ENCODE measurements around the gene UBE3C. TPM values are rescaled to one million over a fixed set of nuclear protein-coding genes. Genes with fewer than 3 reads are reported as not detected.

Gene UBE3C
- total and polyA plus RNA-seq, 4 donors, result 12.7 to 91.8 (median 46.1) TPM

- no peak for ATAC-seq (ENCODE audit: insufficient read depth, low FRiP score)
- H3K9me3 ChIP-seq (ENCODE audit: control insufficient read depth in 4 of 4, insufficient read depth in 3 of 4, low read length in 3 of 4), result peaks cover 0 to 3% (median 0%) of the 10 kb centered on the region in 4 donors
- H3K4me3 ChIP-seq, result no peak overlapping the region
- H3K36me3 ChIP-seq (ENCODE audit: control insufficient read depth in 4 of 4, insufficient read depth in 4 of 4, low read length in 4 of 4), result no peaks in the 10 kb centered on the region
- no peak for DNase-seq
- no peak overlapping the region for H3K9ac ChIP-seq (ENCODE audit: insufficient read depth in 1 of 2, low read length in 2 of 2)
- no peak for TF ChIP-seq CTCF (IDR thresholded peaks at IDR 0.05; ENCODE audit: control extremely low read depth, extremely low read depth)
- WGBS, 2 donors, result 94 to 96% methylated on average over 15 of the region's 15 CpGs
- peaks cover 0 to 1% (median 0%) of the 10 kb centered on the region in 5 donors for H3K4me1 ChIP-seq (ENCODE audit: control insufficient read depth in 5 of 5, insufficient read depth in 5 of 5, low read length in 5 of 5)
- no peaks in the 10 kb centered on the region for H3K27me3 ChIP-seq (ENCODE audit: control insufficient read depth in 3 of 3, insufficient read depth in 3 of 3, low read length in 2 of 3)
- H3K27ac ChIP-seq (ENCODE audit: low read depth in 1 of 2, low read length in 1 of 2), result no peak overlapping the region
Measured at GRCh38 chr7:157313645-157314044, 174.9 kb downstream of the UBE3C start.

GRCh38 chr7:157318015-157318706 lies 179.4 kb downstream of the UBE3C start:
- Histone ChIP-seq H3K4me1 (ENCODE audit: control insufficient read depth in 5 of 5, insufficient read depth in 5 of 5, low read length in 5 of 5) (peaks cover 0 to 2% (median 0%) of the 10 kb centered on the region in 5 donors), H3K27me3 (ENCODE audit: control insufficient read depth in 3 of 3, insufficient read depth in 3 of 3, low read length in 2 of 3) (no peaks in the 10 kb centered on the region), H3K27ac (ENCODE audit: low read depth in 1 of 2, low read length in 1 of 2) (no peak overlapping the region), H3K4me3 (no peak overlapping the region), H3K36me3 (ENCODE audit: control insufficient read depth in 4 of 4, insufficient read depth in 4 of 4, low read length in 4 of 4) (no peaks in the 10 kb centered on the region), H3K9me3 (ENCODE audit: control insufficient read depth in 4 of 4, insufficient read depth in 3 of 4, low read length in 3 of 4) (no peaks in the 10 kb centered on the region), H3K9ac (ENCODE audit: insufficient read depth in 1 of 2, low read length in 2 of 2) (no peak overlapping the region)
- no peak for TF ChIP-seq CTCF (IDR thresholded peaks at IDR 0.05; ENCODE audit: control extremely low read depth, extremely low read depth)
- 47 to 55% methylated on average over 14 of the region's 14 CpGs for WGBS, 2 donors
- DNase-seq (no peak), ATAC-seq (ENCODE audit: insufficient read depth, low FRiP score) (peak; percentile 48)

Small RNAs within 50 kb of the gene (small RNA-seq; reads per million reads assigned to genes)
- not detected for gene AC004975.1 (ENCODE audit: low replicate concordance)

Other genes with a start within 250 kb of the UBE3C start
- 100 to 1,000 TPM in 1 of 2 donors, 10 to 100 TPM in 1; 69.9 to 119 TPM for gene LMBR1, start 245.7 kb upstream of the UBE3C start, total RNA-seq
- gene LMBR1, start 245.7 kb upstream of the UBE3C start, polyA plus RNA-seq, result 10 to 100 TPM in 1 of 2 donors, 1 to 10 TPM in 1; 9.7 to 20.1 TPM
- gene NOM1, start 189.2 kb upstream of the UBE3C start, total RNA-seq, result 10 to 100 TPM; 21.3 to 33.6 TPM
- 10 to 100 TPM in 1 of 2 donors, 1 to 10 TPM in 1; 8.3 to 12.4 TPM for gene NOM1, start 189.2 kb upstream of the UBE3C start, polyA plus RNA-seq
- 1 to 10 TPM in 1 of 2 donors, not detected in 1; 1.4 TPM for gene MNX1, start 128.3 kb upstream of the UBE3C start, total RNA-seq
- under 1 TPM in 1 of 2 donors, not detected in 1; 0.10 TPM for gene MNX1, start 128.3 kb upstream of the UBE3C start, polyA plus RNA-seq
- gene DNAJB6, start 198.1 kb downstream of the UBE3C start, total RNA-seq, result 100 to 1,000 TPM in 1 of 2 donors, 10 to 100 TPM in 1; 74.6 to 117 TPM
- gene DNAJB6, start 198.1 kb downstream of the UBE3C start, polyA plus RNA-seq, result 10 to 100 TPM; 58.1 to 91.4 TPM

All from lung (tissue), 13 donors.